Measurements from ENCODE around the gene SLC9A7. TPM values are rescaled to one million over a fixed set of nuclear protein-coding genes. Genes with fewer than 3 reads are reported as not detected.

Gene SLC9A7
- total and polyA plus RNA-seq, 3 donors from 2014 or later = 2.6 to 8.1 (median 7.4) TPM

- 78 to 100% methylated on average over 1 to 3 of the region's 3 CpGs for WGBS, 2 donors
- no peak for DNase-seq
- no peak for TF ChIP-seq CTCF (IDR thresholded peaks at IDR 0.05)
- TF ChIP-seq POLR2A (IDR thresholded peaks at IDR 0.05) = no peak
- H3K4me3 ChIP-seq = no peak overlapping the region
- no peak overlapping the region for H3K27ac ChIP-seq
- intact Hi-C loops (cut with DNase I; ENCODE audit: low total_unique reads) = no loop called here
- H3K4me1 ChIP-seq = no peaks in the 10 kb centered on the region
- H3K27me3 ChIP-seq = no peaks in the 10 kb centered on the region
- H3K9me3 ChIP-seq = no peaks in the 10 kb centered on the region
- no peaks in the 10 kb centered on the region for H3K36me3 ChIP-seq (ENCODE audit: low read depth, missing control alignments)
These were observed 4.3 kb downstream of the SLC9A7 start for GRCh38 chrX:46754586-46755061.

- Histone ChIP-seq H3K4me1 (no peaks in the 10 kb centered on the region), H3K9me3 (no peaks in the 10 kb centered on the region), H3K4me3 (no peak overlapping the region), H3K36me3 (ENCODE audit: low read depth, missing control alignments) (no peaks in the 10 kb centered on the region), H3K27ac (no peak overlapping the region), H3K27me3 (no peaks in the 10 kb centered on the region)
- DNase-seq = no peak
- TF ChIP-seq POLR2A (IDR thresholded peaks at IDR 0.05) = no peak
- no peak for TF ChIP-seq CTCF (IDR thresholded peaks at IDR 0.05)
- intact Hi-C loops (cut with DNase I; ENCODE audit: low total_unique reads) = no loop called here
These were observed 4.9 kb downstream of the SLC9A7 start for GRCh38 chrX:46754036-46754435.

GRCh38 chrX:46750889-46751288 is 8.0 kb downstream of the SLC9A7 start:
- no peak for TF ChIP-seq CTCF (IDR thresholded peaks at IDR 0.05)
- no peak for TF ChIP-seq POLR2A (IDR thresholded peaks at IDR 0.05)
- intact Hi-C loops (cut with DNase I; ENCODE audit: low total_unique reads) = no loop called here
- no peak for DNase-seq
- H3K36me3 ChIP-seq (ENCODE audit: low read depth, missing control alignments) = no peaks in the 10 kb centered on the region
- H3K4me1 ChIP-seq = no peaks in the 10 kb centered on the region
- no peak overlapping the region for H3K27ac ChIP-seq
- H3K27me3 ChIP-seq = no peaks in the 10 kb centered on the region
- no peaks in the 10 kb centered on the region for H3K9me3 ChIP-seq
- WGBS, 2 donors = 55 to 67% methylated on average over 1 of the region's 1 CpG
- H3K4me3 ChIP-seq = no peak overlapping the region

GRCh38 chrX:46744009-46744408 is 14.9 kb downstream of the SLC9A7 start:
- no peaks in the 10 kb centered on the region for H3K4me1 ChIP-seq
- H3K27ac ChIP-seq = no peak overlapping the region
- WGBS, 2 donors = 82 to 93% methylated on average over 3 of the region's 3 CpGs
- H3K9me3 ChIP-seq = no peaks in the 10 kb centered on the region
- no peak for TF ChIP-seq POLR2A (IDR thresholded peaks at IDR 0.05)
- H3K4me3 ChIP-seq = no peak overlapping the region
- no peaks in the 10 kb centered on the region for H3K36me3 ChIP-seq (ENCODE audit: low read depth, missing control alignments)
- no peaks in the 10 kb centered on the region for H3K27me3 ChIP-seq
- no peak for DNase-seq
- intact Hi-C loops (cut with DNase I; ENCODE audit: low total_unique reads) = no loop called here

GRCh38 chrX:46743046-46743445 is 15.9 kb downstream of the SLC9A7 start:
- Histone ChIP-seq H3K9me3 (no peaks in the 10 kb centered on the region), H3K4me3 (no peak overlapping the region), H3K4me1 (no peaks in the 10 kb centered on the region), H3K27me3 (no peaks in the 10 kb centered on the region), H3K27ac (no peak overlapping the region), H3K36me3 (ENCODE audit: low read depth, missing control alignments) (no peaks in the 10 kb centered on the region)
- DNase-seq = no peak
- 89 to 91% methylated on average over 1 of the region's 1 CpG for WGBS, 2 donors
- TF ChIP-seq POLR2A (IDR thresholded peaks at IDR 0.05) (no peak), CTCF (IDR thresholded peaks at IDR 0.05) (no peak)
- intact Hi-C loops (cut with DNase I; ENCODE audit: low total_unique reads) = no loop called here
